OCI-LY1 (cell line): ENCODE data around the gene PPP2R2B.

ENCODE experiments used
- H2AFZ ChIP-seq: fragments of 200-600 bp; sonication (generic), shearing (Covaris generic); 2 replicates; pipeline ENCODE4 v1.6.0; 2014; ENCODE audit warnings: antibody characterized with exemption, mild to moderate bottlenecking, low read length
- H3F3A ChIP-seq: fragments of 200-600 bp; sonication (generic), shearing (Covaris generic); 2 replicates; pipeline ENCODE4 v1.6.0; 2014; ENCODE audit warnings: mild to moderate bottlenecking, antibody characterized with exemption, low read length, moderate library complexity; ENCODE audit not compliant: insufficient read depth
- H3K27ac ChIP-seq: fragments of 200-600 bp; sonication (generic); 2 replicates; pipeline ENCODE4 v1.5.1; 2014; ENCODE audit warnings: low read length, mixed run types, mild to moderate bottlenecking, low read depth; ENCODE audit not compliant: poor library complexity, severe bottlenecking
- H3K27me3 ChIP-seq: fragments of 200-600 bp; sonication (generic); 2 replicates; pipeline ENCODE4 v1.6.0; 2014; ENCODE audit warnings: antibody characterized with exemption, mild to moderate bottlenecking, low read length, moderate library complexity; ENCODE audit not compliant: insufficient read depth
- H3K36me3 ChIP-seq: fragments of 200-600 bp; sonication (generic); 2 replicates; pipeline ENCODE4 v1.6.1; 2014; ENCODE audit warnings: mild to moderate bottlenecking, antibody characterized with exemption, low read length, moderate library complexity, mixed read lengths; ENCODE audit not compliant: insufficient read depth
- H3K4me1 ChIP-seq: fragments of 200-600 bp; sonication (generic); 2 replicates; pipeline ENCODE4 v1.5.1; 2014; ENCODE audit warnings: mild to moderate bottlenecking, low read length, moderate library complexity; ENCODE audit not compliant: insufficient read depth, severe bottlenecking
- H3K4me2 ChIP-seq: fragments of 200-600 bp; sonication (generic), shearing (Covaris generic); 2 replicates; pipeline ENCODE4 v1.6.1; 2014; ENCODE audit warnings: low read length
- H3K4me3 ChIP-seq: fragments of 200-600 bp; sonication (generic); 2 replicates; pipeline ENCODE4 v1.5.1; 2014; ENCODE audit warnings: low read length, low read depth, mild to moderate bottlenecking, mixed read lengths; ENCODE audit not compliant: poor library complexity, severe bottlenecking
- H3K79me2 ChIP-seq: fragments of 200-600 bp; shearing (Covaris generic); 2 replicates; pipeline ENCODE4 v1.6.1; 2016; ENCODE audit warnings: mixed run types, low read length, mixed read lengths; ENCODE audit not compliant: insufficient read depth
- H3K9ac ChIP-seq: fragments of 200-600 bp; sonication (generic), shearing (Covaris generic); 2 replicates; pipeline ENCODE4 v1.6.1; 2014; ENCODE audit warnings: mild to moderate bottlenecking, low read length, mixed read lengths
- H3K9me2 ChIP-seq: fragments of 200-600 bp; sonication (generic), shearing (Covaris generic); 2 replicates; pipeline ENCODE4 v1.6.1; 2014; ENCODE audit warnings: low read depth, mild to moderate bottlenecking, low read length, mixed read lengths
- H3K9me3 ChIP-seq: fragments of 200-600 bp; shearing (Covaris generic); 2 replicates; pipeline ENCODE4 v1.6.1; 2014; ENCODE audit warnings: low read length, mixed read lengths
- H4K20me1 ChIP-seq: fragments of 200-600 bp; sonication (generic), shearing (Covaris generic); 2 replicates; pipeline ENCODE4 v1.6.0; 2016; ENCODE audit warnings: mild to moderate bottlenecking, low read length; ENCODE audit not compliant: insufficient read depth
- EZH2 ChIP-seq: fragments of 200-600 bp; sonication (generic), shearing (Covaris generic); IDR thresholded peaks from 2 replicates; pipeline ENCODE4 v1.8.0; 2017; ENCODE audit warnings: borderline replicate concordance, mixed run types, mild to moderate bottlenecking, antibody characterized with exemption, low read length, moderate library complexity, mixed read lengths
- TF ChIP-seq, protein P1 (sequence below): fragments of 200-600 bp; sonication (generic), shearing (Covaris generic); IDR thresholded peaks from 2 replicates; pipeline ENCODE4 v1.5.1; 2017; ENCODE audit warnings: mild to moderate bottlenecking, antibody characterized with exemption, low read length, moderate library complexity, mixed read lengths

The PPP2R2B gene

DNA sequence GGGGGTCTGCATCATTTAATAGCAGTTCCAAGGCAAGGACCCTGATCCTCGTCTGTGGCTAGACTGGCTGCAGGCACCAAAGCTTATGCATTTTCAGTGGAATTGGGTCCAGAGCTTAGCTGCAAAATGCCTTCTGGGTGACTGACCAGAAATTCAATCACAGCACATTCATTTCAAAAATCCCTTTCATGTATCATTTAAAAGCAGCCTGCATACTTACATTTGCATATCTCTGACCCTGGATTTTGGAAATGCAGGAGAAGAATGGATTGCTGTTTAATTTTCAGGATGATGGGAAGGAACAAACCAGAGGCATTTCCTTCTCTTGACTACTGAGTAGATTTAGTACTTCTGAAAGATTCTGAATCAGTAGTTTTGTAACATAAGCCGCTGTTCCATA lies 122.8 kb downstream of the PPP2R2B start:
- Histone ChIP-seq H3K9me2 (no peaks in the 10 kb centered on the region), H3K9me3 (no peaks in the 10 kb centered on the region), H3K27me3 (no peaks in the 10 kb centered on the region), H3F3A (no peaks in the 10 kb centered on the region), H3K4me2 (no peak overlapping the region), H3K36me3 (no peaks in the 10 kb centered on the region), H3K9ac (no peak overlapping the region), H3K79me2 (no peaks in the 10 kb centered on the region), H3K4me3 (no peak overlapping the region), H3K27ac (no peak overlapping the region), H2AFZ (no peak overlapping the region), H3K4me1 (no peaks in the 10 kb centered on the region), H4K20me1 (no peaks in the 10 kb centered on the region)
- no peak for TF ChIP-seq EZH2
- TF ChIP-seq, protein P1, sequence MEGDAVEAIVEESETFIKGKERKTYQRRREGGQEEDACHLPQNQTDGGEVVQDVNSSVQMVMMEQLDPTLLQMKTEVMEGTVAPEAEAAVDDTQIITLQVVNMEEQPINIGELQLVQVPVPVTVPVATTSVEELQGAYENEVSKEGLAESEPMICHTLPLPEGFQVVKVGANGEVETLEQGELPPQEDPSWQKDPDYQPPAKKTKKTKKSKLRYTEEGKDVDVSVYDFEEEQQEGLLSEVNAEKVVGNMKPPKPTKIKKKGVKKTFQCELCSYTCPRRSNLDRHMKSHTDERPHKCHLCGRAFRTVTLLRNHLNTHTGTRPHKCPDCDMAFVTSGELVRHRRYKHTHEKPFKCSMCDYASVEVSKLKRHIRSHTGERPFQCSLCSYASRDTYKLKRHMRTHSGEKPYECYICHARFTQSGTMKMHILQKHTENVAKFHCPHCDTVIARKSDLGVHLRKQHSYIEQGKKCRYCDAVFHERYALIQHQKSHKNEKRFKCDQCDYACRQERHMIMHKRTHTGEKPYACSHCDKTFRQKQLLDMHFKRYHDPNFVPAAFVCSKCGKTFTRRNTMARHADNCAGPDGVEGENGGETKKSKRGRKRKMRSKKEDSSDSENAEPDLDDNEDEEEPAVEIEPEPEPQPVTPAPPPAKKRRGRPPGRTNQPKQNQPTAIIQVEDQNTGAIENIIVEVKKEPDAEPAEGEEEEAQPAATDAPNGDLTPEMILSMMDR = no peak

DNA sequence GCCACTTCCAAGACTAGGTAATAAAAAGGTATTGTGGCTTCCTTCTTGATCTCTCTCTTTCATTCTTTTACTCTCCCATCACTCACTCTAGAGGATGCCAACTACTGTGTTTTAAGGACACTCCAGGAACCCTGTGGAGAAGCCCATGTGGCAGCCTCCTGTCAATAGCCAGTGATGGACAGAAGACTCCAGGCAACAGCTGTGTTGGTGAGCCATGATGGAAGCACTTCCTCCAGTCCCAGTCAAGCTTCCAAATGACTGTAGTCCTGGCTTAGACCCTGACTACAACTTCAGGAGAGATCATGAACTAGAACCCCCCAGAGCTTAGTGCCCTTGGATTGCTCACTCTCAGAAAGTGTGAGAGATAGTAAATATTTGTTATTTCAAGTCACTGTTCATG lies 123.9 kb downstream of the PPP2R2B start:
- Histone ChIP-seq H3K27ac (no peak overlapping the region), H3K79me2 (no peaks in the 10 kb centered on the region), H3F3A (no peaks in the 10 kb centered on the region), H3K4me2 (no peak overlapping the region), H3K9me3 (no peaks in the 10 kb centered on the region), H3K9ac (no peak overlapping the region), H2AFZ (no peak overlapping the region), H3K27me3 (no peaks in the 10 kb centered on the region), H3K4me1 (no peaks in the 10 kb centered on the region), H3K9me2 (no peaks in the 10 kb centered on the region), H4K20me1 (no peaks in the 10 kb centered on the region), H3K36me3 (no peaks in the 10 kb centered on the region), H3K4me3 (no peak overlapping the region)
- TF ChIP-seq, protein P1 = no peak
- TF ChIP-seq EZH2 = no peak

DNA sequence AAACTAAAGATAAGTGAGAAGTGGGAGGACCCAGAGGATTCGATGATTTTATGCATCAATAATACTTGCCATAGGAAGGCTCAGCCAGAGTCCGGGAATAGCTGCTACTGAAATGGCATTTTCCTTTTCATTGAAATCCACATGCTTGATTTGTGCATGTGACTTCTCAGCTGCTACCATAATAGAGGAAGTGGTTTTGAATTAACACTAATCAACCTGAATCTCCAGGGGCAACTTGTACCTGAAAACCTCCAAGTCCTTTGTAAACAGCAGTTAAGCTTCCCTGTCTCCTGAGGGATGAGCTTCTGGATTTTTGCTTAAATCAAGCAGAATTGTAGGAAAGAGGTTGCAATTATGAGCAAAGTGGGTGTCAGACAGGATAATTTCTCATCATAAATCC lies 124.9 kb downstream of the PPP2R2B start:
- H3K4me2 ChIP-seq = no peak overlapping the region
- no peaks in the 10 kb centered on the region for H3K36me3 ChIP-seq
- H3K9ac ChIP-seq = no peak overlapping the region
- no peaks in the 10 kb centered on the region for H3K27me3 ChIP-seq
- no peaks in the 10 kb centered on the region for H3K79me2 ChIP-seq
- no peak overlapping the region for H3K4me3 ChIP-seq
- no peaks in the 10 kb centered on the region for H3K9me2 ChIP-seq
- no peaks in the 10 kb centered on the region for H3K4me1 ChIP-seq
- no peaks in the 10 kb centered on the region for H3F3A ChIP-seq
- TF ChIP-seq, protein P1 = no peak
- TF ChIP-seq EZH2 = no peak
- H4K20me1 ChIP-seq = no peaks in the 10 kb centered on the region
- no peak overlapping the region for H2AFZ ChIP-seq
- 0 out of 2 replicates have a peak, but pooled peaks cover 3% of the 10 kb centered on the region for H3K9me3 ChIP-seq
- H3K27ac ChIP-seq = no peak overlapping the region
